ENCODE results near the gene RAB42.
A peak's percentile ranks its signal among the peaks of the same experiment; 100 is the strongest.
"Not testable (repeated sequence)": the region's sequence is repeated elsewhere in the genome, so short reads cannot be mapped to it uniquely, and the experiment has no call there.

The RAB42 gene

GRCh38 chr1:28586585-28587391, 5.3 kb upstream of the RAB42 start:
- not testable (repeated sequence) for DNase-seq

GRCh38 chr1:28592321-28593071, 431 bp downstream of the RAB42 start:
- no peak for DNase-seq

GRCh38 chr1:28593988-28594356, 1.9 kb downstream of the RAB42 start:
- DNase-seq: not testable (repeated sequence)

- DNase-seq: not testable (repeated sequence)
Measured at GRCh38 chr1:28594686-28595411, 2.8 kb downstream of the RAB42 start.

- DNase-seq: no peak
Measured at GRCh38 chr1:28595412-28596191, 3.5 kb downstream of the RAB42 start.

GRCh38 chr1:28596276-28596675, 4.2 kb downstream of the RAB42 start:
- DNase-seq: not testable (repeated sequence)

- peak; percentile 33 for DNase-seq
Measured at GRCh38 chr1:28601696-28602095, 9.6 kb downstream of the RAB42 start.

GRCh38 chr1:28602536-28603439, 10.7 kb downstream of the RAB42 start:
- DNase-seq: peak; percentile 42

- DNase-seq: no peak
Measured at GRCh38 chr1:28604411-28604810, 12.3 kb downstream of the RAB42 start.

GRCh38 chr1:28604962-28605361, 12.9 kb downstream of the RAB42 start:
- no peak for DNase-seq

GRCh38 chr1:28606771-28607170, 14.7 kb downstream of the RAB42 start:
- DNase-seq: no peak

- DNase-seq: no peak
Measured at GRCh38 chr1:28613175-28613574, 21.1 kb downstream of the RAB42 start.

- no peak for DNase-seq
Measured at GRCh38 chr1:28631713-28632112, 39.6 kb downstream of the RAB42 start.

- no peak for DNase-seq
Measured at GRCh38 chr1:28632560-28632959, 40.5 kb downstream of the RAB42 start.

GRCh38 chr1:28640766-28641165, 48.7 kb downstream of the RAB42 start:
- no peak for DNase-seq

GRCh38 chr1:28642056-28642846, 50.2 kb downstream of the RAB42 start:
- no peak for DNase-seq

- peak; percentile 91 for DNase-seq
Measured at GRCh38 chr1:28642847-28643635, 51.0 kb downstream of the RAB42 start, which contains the start of gene TAF12. Gene TAF12 (minus strand): TSS chr1:28643067. CDS start chr1:28622081, 20,986 bp downstream.

GRCh38 chr1:28644494-28644893, 52.4 kb downstream of the RAB42 start:
- no peak for DNase-seq
